ENCODE data around the gene DDX41. TPM values are rescaled to one million over a fixed set of nuclear protein-coding genes. Genes with fewer than 3 reads are reported as not detected.

Gene DDX41
- total RNA-seq, 2 experiments from 2014 or later, result 142 to 147 TPM

DNA sequence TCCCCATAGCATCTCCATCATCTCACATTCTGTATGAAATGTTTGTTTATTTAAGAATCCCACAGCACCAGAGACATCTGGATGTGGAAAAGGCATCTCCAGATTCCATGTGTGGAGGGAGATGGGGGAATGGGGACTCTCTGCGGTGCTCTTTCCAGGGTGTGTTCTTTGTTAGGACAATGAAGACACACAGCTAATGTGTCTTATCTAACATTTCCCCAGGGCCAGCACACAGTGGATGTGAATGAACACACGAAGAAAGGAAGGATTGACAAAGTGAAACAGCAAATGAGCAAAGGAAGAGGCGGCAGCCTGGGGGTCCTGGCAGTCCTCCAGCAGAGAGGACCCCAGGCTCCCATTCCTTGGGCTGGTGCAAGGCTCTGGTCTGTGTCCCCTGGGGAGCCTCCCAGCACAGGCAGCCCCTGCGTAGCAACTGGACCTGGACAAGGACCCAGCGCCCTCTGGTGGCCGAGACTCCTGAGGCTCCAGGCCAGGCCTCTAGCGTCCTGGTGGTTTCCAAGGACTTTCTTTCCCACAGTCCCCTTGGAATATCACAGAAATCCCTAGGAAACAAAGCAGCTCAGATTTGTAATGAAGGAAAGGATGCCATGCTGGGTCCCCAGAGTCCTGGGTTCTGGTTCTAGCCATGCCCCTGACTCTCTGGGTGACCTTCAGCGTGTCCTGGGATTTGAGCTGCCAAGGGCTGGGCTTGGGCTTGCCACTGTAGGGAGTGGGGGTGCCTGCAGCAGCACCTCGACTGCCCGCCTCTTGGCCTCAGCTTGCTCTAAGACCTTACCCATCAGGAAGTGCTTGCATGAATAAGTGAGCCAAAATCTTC, 15.9 kb downstream of the DDX41 start:
- H3K9me3 Mint-ChIP-seq, result no peaks in the 10 kb centered on the region
- no peak overlapping the region for H3K27ac Mint-ChIP-seq
- peaks cover 18% of the 10 kb centered on the region for H3K4me1 Mint-ChIP-seq (ENCODE audit: low read depth)
- no peaks in the 10 kb centered on the region for H3K36me3 Mint-ChIP-seq (ENCODE audit: low read depth)
- H3K4me3 Mint-ChIP-seq, result no peak overlapping the region
- intact Hi-C loops (cut with micrococcal nuclease), result loop anchor here (1.0 to 2.0 kb wide), 5 partner anchors 46 to 387 kb away; no protein-coding TSS in a partner anchor
- peak; percentile 91 for DNase-seq
- H3K27me3 Mint-ChIP-seq (ENCODE audit: low read depth), result peaks cover 14% of the 10 kb centered on the region
- CTCF ChIA-PET, result interaction anchor here (0.6 to 7.0 kb wide), 33 partner anchors 10 to 694 kb away, joined by 3 to 72 read pairs (median 5); partner anchors contain the start of gene DDX41

DNA sequence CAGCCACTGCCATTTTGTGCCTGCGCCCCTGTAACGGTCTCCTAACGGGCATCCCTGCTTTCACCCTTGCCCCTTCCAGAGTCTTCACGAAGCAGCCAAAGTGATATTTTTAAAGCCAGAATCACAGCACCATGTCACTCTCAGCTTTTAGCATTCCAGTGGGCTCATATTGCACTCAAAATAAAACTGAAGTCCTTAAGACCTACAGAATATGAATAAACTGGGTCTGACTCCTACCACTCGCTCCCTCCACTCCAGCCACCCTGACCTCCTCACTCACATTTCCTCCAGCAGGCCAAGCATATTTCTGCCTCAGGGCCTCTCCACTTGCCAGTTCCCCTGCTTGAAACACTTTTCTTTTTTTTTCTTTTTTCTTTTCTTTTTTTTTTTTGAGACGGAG, 16.9 kb downstream of the DDX41 start:
- H3K36me3 Mint-ChIP-seq (ENCODE audit: low read depth), result no peaks in the 10 kb centered on the region
- no peaks in the 10 kb centered on the region for H3K9me3 Mint-ChIP-seq
- no peak overlapping the region for H3K4me3 Mint-ChIP-seq
- intact Hi-C loops (cut with micrococcal nuclease), result loop anchor here (2.0 kb wide), 1 partner anchor 181 kb away; no protein-coding TSS in a partner anchor
- H3K4me1 Mint-ChIP-seq (ENCODE audit: low read depth), result peaks cover 20% of the 10 kb centered on the region
- H3K27me3 Mint-ChIP-seq (ENCODE audit: low read depth), result peaks cover 14% of the 10 kb centered on the region
- H3K27ac Mint-ChIP-seq, result no peak overlapping the region
- no peak for DNase-seq
- CTCF ChIA-PET, result interaction anchor here (0.7 to 7.0 kb wide), 8 partner anchors 22 to 190 kb away, joined by 3 to 72 read pairs (median 4); no protein-coding TSS in a partner anchor

DNA sequence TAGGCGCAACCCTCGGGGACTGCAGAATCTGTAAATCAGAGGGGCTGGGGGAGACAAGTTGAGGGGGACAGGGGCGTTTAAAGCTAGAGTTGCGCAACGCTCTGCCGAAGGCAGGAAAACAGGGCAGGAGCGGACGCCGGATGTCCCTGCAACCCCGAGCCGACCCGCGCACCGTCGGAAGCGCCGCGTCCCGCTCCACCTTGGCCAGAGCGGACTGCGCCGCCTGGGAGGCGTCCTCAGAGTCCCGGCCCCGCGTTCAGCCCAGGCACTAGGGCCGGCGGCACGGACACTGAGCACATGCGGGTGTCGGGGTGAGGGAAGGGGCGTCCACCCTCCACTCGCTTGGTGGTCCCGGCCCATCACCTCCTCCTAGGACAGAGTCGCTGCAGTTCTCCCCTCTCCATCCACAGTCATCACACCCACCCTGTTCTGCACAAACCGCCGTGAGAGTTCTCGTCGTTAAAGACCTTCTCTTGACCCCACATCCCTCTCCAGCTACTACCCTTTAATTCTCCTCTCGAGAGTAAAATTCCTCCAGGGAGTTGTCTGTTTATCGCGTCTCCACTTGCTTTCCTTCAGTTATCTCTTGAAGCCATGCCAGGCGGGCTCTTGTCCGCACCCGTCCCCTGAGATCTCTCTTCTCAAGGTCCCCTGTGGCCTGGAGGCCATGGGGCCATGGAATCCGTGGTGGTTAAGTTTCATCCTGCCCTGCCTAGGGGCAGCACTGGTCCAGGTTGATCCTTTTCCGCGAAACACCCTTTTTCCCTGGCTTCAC, 18.6 kb downstream of the DDX41 start:
- CTCF ChIA-PET, result interaction anchor here (0.8 to 7.0 kb wide), 7 partner anchors 10 to 189 kb away, joined by 3 to 72 read pairs (median 6); no protein-coding TSS in a partner anchor
- intact Hi-C loops (cut with micrococcal nuclease), result no loop called here

DNA sequence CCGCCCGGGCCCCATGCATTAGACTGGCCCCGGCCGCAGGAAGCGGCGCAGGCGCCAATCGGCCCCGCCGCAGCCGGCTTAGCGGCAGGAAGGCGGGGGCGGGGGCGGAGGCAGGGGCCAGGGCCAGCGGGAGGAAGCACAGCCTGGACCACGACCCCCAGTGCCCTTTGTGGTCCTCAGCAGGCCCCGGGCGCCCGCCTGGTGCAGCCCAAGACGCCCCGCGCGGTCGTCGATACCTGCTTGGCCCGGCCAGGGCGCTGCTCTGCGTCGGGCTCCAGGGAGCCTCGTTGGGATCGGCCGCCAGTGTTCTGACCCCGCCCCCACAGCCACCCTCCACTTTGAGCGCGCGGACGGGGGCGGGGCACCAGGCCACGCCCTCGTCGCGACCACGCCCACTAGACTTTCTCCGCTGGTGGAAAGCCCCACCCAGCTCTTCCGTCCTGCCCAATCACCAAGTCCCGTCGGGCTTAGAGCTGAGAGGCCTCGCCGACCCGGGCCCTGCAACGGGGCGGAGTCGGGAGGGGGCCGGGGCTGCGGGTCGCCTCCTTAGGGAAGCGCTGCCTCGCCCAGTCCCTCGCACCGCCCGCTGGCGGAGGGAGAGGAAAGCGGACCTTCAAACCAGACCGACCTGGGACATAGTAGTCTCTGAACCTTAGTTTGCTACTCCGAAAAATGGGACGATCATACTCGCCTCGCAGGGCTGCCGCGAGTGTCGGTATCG, 19.3 kb downstream of the DDX41 start, which contains the start of gene PDLIM7:
Gene PDLIM7 (minus strand): TSS at position 313 of the 721 bp plus-strand sequence. CDS start 1,092 bp downstream, outside the sequence.
- Mint-ChIP-seq H3K27me3 (ENCODE audit: low read depth) (peaks cover 14% of the 10 kb centered on the region), H3K9me3 (no peaks in the 10 kb centered on the region), H3K36me3 (ENCODE audit: low read depth) (no peaks in the 10 kb centered on the region), H3K4me3 (peak within 1 kb of the TSS; percentile 84), H3K27ac (no peak within 1 kb of the TSS), H3K4me1 (ENCODE audit: low read depth) (peaks cover 35% of the 10 kb centered on the region)
- intact Hi-C loops (cut with micrococcal nuclease), result loop anchor here (1.0 kb wide), 9 partner anchors 18 to 364 kb away; partner anchors contain the start of genes DBN1, FAM193B, GRK6 and NSD1
- peak; percentile 96 for DNase-seq
- CTCF ChIA-PET, result interaction anchor here (0.5 to 7.0 kb wide), 8 partner anchors 11 to 563 kb away, joined by 3 to 72 read pairs (median 4); no protein-coding TSS in a partner anchor

More for the DNA sequence above, 18.6 kb downstream of the DDX41 start:
- H3K4me3 Mint-ChIP-seq, result peak overlapping the region; percentile 84
- peak; percentile 53 for DNase-seq
- no peak overlapping the region for H3K27ac Mint-ChIP-seq
- no peaks in the 10 kb centered on the region for H3K36me3 Mint-ChIP-seq (ENCODE audit: low read depth)
- H3K9me3 Mint-ChIP-seq, result no peaks in the 10 kb centered on the region
- peaks cover 14% of the 10 kb centered on the region for H3K27me3 Mint-ChIP-seq (ENCODE audit: low read depth)
- H3K4me1 Mint-ChIP-seq (ENCODE audit: low read depth), result peaks cover 35% of the 10 kb centered on the region

DNA sequence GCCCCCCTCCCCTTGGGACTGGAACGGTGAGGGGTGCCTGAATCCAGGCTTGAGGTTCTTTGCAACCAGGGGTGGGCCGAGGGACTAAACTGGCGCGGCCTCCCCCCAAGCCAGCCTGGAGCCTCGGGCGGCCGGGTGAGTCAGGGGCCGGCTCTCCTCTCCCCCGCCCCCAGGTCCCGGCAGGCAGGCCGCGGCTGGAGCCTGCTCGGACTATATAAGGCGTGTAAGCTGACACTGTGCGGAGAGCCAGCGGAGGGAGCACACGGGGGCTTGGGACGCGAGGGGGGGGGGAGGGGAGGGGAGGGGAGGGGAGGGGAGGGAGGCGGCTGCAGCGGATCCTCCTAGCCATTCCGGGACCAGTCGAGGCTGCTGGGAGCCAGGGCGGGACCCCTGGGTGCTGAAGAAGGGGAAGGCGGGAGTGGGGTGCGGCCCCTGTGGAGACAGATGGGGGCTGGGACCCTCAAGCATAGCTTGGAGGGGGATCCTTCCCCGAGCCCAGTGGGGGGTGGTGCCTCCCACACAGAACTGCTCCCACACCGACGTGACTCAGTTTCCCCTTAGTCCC, 20.0 kb downstream of the DDX41 start:
- Mint-ChIP-seq H3K4me1 (ENCODE audit: low read depth) (peaks cover 35% of the 10 kb centered on the region), H3K36me3 (ENCODE audit: low read depth) (no peaks in the 10 kb centered on the region), H3K4me3 (peak overlapping the region; percentile 63), H3K27me3 (ENCODE audit: low read depth) (peaks cover 14% of the 10 kb centered on the region), H3K9me3 (no peaks in the 10 kb centered on the region), H3K27ac (no peak overlapping the region)
- DNase-seq, result no peak
- CTCF ChIA-PET, result interaction anchor here (0.5 to 7.0 kb wide), 6 partner anchors 40 to 563 kb away, joined by 3 to 72 read pairs (median 6); no protein-coding TSS in a partner anchor
- intact Hi-C loops (cut with micrococcal nuclease), result loop anchor here (1.0 kb wide), 9 partner anchors 18 to 364 kb away; partner anchors contain the start of genes DBN1, FAM193B, GRK6 and NSD1

DNA sequence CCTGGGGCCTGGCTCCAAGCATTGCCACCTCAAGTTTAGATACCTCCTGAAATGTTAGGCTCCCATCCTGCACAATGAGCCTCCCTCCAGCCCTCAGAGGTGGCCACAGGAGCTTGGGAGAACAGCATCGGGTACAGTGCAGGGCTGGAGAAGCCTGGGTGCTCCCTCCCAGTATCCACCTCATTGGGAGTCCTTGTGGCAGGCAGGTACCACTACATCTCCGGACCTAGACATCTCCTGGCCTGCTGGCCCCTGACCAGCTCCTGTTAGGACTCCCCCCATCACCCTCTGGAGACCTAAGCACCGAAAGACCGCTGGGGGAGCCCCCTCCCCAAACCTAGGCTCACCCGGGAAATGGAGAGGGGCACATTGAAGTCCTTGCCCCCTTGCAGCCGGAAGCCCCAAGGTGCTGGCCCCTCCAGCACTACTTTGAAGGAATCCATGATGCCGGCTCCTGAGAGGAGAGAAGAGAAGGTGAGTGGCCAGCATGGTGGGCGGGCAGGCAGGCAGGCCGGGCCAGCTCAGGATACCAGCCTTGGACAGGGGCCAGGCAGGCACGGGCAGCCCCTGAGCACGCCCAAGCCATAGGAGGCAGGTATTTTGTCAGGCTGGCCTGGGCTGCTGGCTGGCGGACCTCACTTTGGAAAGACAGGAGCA, 20.6 kb downstream of the DDX41 start:
- intact Hi-C loops (cut with micrococcal nuclease), result no loop called here
- H3K4me3 Mint-ChIP-seq, result peak overlapping the region; percentile 63
- H3K36me3 Mint-ChIP-seq (ENCODE audit: low read depth), result peaks cover 1% of the 10 kb centered on the region
- peaks cover 14% of the 10 kb centered on the region for H3K27me3 Mint-ChIP-seq (ENCODE audit: low read depth)
- CTCF ChIA-PET, result interaction anchor here (0.6 to 1.9 kb wide), 6 partner anchors 39 to 385 kb away, joined by 3 to 7 read pairs (median 4); no protein-coding TSS in a partner anchor
- no peak for DNase-seq
- no peaks in the 10 kb centered on the region for H3K9me3 Mint-ChIP-seq
- peaks cover 35% of the 10 kb centered on the region for H3K4me1 Mint-ChIP-seq (ENCODE audit: low read depth)
- H3K27ac Mint-ChIP-seq, result no peak overlapping the region

DNA sequence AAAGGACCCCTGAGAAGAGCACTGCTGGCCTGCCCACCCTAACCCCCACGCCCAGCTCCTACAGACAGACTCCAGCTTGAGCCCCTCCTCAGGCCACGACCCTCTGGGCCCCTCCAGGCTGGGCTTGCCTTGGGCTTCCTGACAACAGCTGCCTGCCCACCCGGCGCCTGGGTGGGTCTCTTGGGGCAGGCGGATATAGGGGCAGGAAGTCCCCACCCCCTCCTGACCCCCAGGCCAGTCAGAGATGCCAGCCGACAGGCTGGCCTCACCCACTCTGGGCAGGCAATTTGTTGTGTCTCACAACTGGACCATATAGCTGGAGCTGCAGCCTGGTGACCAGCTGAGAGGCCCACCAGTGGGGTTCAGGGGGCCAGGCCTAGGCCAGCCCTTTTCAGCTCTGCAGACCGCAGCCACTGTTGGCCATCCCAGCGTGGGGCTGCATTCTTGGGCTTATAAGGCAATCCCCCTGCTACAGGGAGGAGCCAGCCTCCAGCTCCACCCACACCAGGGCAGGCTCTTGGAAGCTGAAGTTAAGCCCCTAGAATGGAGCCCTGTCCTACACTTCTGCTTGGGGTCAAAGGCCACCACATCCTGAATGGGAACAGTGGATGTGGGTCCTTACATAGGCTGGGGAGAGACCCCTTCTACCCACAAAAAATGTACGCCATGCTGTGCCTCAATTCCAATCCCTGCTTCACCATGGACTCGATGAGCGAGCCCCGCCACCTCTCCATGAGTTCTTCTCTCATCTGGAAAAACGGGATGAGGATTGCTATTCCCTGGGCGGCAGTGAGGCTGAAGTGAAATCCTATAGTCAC, 21.3 kb downstream of the DDX41 start:
- intact Hi-C loops (cut with micrococcal nuclease), result no loop called here
- no peaks in the 10 kb centered on the region for H3K9me3 Mint-ChIP-seq
- H3K27ac Mint-ChIP-seq, result no peak overlapping the region
- H3K36me3 Mint-ChIP-seq (ENCODE audit: low read depth), result peaks cover 3% of the 10 kb centered on the region
- peaks cover 32% of the 10 kb centered on the region for H3K4me1 Mint-ChIP-seq (ENCODE audit: low read depth)
- peak overlapping the region; percentile 63 for H3K4me3 Mint-ChIP-seq
- DNase-seq, result no peak
- peaks cover 14% of the 10 kb centered on the region for H3K27me3 Mint-ChIP-seq (ENCODE audit: low read depth)
- CTCF ChIA-PET, result interaction anchor here (0.6 to 1.4 kb wide), 4 partner anchors 38 to 384 kb away, joined by 3 to 5 read pairs (median 3); no protein-coding TSS in a partner anchor

DNA sequence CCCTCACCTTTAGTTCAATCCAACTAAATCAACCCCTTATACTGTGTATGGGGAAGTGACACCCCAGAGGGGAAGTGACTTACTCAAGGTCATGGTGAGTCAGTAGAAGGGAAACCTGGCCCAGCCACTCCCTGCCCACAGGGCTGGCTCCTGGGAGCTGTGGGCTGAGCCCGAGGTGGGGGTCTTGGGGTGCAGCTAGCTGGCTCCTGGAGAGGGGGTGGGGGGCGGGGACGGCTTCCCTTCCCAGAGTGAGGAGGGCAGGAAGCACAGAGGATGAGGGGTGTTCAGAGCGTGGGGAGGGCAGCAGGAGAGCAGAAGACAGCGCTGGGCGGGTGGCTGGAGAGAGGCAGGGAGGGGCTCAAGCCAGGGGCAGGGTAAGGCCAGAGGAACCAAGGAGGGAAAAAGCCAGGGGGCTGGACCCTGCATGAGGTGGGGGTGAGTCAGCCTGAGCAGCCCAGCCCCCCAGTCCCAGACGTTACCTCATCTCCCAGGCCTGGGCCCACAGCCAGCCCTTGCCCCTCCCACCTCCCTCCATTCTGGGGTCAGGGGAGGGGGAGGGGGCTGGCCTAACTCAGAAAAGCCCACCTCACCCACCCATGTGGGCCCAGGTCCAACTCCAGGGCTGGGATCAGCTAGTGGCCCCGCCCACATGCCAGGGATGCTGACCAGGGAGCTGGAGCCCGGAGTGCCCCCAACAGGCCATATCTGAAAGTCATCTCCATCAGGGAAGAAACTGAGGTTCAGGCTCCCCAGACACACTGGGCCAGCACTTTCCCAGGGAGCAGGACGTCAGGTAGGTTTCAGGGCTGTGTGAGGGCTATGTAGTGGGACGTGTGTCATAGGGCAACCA, 22.2 kb downstream of the DDX41 start:
- peaks cover 10% of the 10 kb centered on the region for H3K27me3 Mint-ChIP-seq (ENCODE audit: low read depth)
- intact Hi-C loops (cut with micrococcal nuclease), result no loop called here
- no peaks in the 10 kb centered on the region for H3K9me3 Mint-ChIP-seq
- peaks cover 32% of the 10 kb centered on the region for H3K4me1 Mint-ChIP-seq (ENCODE audit: low read depth)
- peaks cover 3% of the 10 kb centered on the region for H3K36me3 Mint-ChIP-seq (ENCODE audit: low read depth)
- CTCF ChIA-PET, result interaction anchor here (0.7 to 3.2 kb wide), 5 partner anchors 37 to 104 kb away, joined by 3 to 14 read pairs (median 3); no protein-coding TSS in a partner anchor
- H3K4me3 Mint-ChIP-seq, result no peak overlapping the region
- peak; percentile 67 for DNase-seq
- H3K27ac Mint-ChIP-seq, result peak overlapping the region; percentile 79

GRCh38 chr5:177493795-177494345, 22.9 kb downstream of the DDX41 start:
- H3K4me3 Mint-ChIP-seq, result no peak overlapping the region
- intact Hi-C loops (cut with micrococcal nuclease), result no loop called here
- H3K36me3 Mint-ChIP-seq (ENCODE audit: low read depth), result peaks cover 3% of the 10 kb centered on the region
- peak overlapping the region; percentile 79 for H3K27ac Mint-ChIP-seq
- DNase-seq, result no peak
- H3K9me3 Mint-ChIP-seq, result no peaks in the 10 kb centered on the region
- peaks cover 7% of the 10 kb centered on the region for H3K27me3 Mint-ChIP-seq (ENCODE audit: low read depth)
- peaks cover 31% of the 10 kb centered on the region for H3K4me1 Mint-ChIP-seq (ENCODE audit: low read depth)
- CTCF ChIA-PET, result interaction anchor here (0.6 to 3.2 kb wide), 7 partner anchors 15 to 103 kb away, joined by 3 to 14 read pairs (median 3); no protein-coding TSS in a partner anchor
